HEK293T (cell line): ENCODE measurements around the gene USP27X.

ENCODE experiments used
- CTCF ChIA-PET: fragments of 350-600 bp; formaldehyde crosslinking; extraction: SDS; loops from one replicate; lab custom pipeline; 2021; ENCODE audit warnings: antibody characterized with exemption, inconsistent platforms; lab: Yijun Ruan, JAX
- POLR2A ChIA-PET: fragments of 350-600 bp; formaldehyde crosslinking; extraction: SDS; loops from one replicate; lab custom pipeline; 2020; ENCODE audit warnings: antibody characterized with exemption, inconsistent platforms; lab: Yijun Ruan, JAX
- DNase-seq: peaks from one replicate; pipeline ENCODE4 v3.0.0; 2012; ENCODE audit warnings: mixed read lengths; ENCODE audit errors: extremely low spot score
- ARNT ChIP-seq: fragments of 450-650 bp; IDR thresholded peaks from 2 replicates; pipeline ENCODE4 v1.6.1; 2017; ENCODE audit warnings: mild to moderate bottlenecking
- BHLHE40 ChIP-seq: fragments of 450-650 bp; IDR thresholded peaks from 2 replicates; pipeline ENCODE4 v1.6.1; 2016; ENCODE audit warnings: mild to moderate bottlenecking, moderate library complexity, borderline replicate concordance
- CTBP1 ChIP-seq: fragments of 450-650 bp; IDR thresholded peaks from 2 replicates; pipeline ENCODE4 v1.6.1; 2016; ENCODE audit warnings: borderline replicate concordance
- ELF4 ChIP-seq: fragments of 450-650 bp; IDR thresholded peaks from 2 replicates; pipeline ENCODE4 v1.6.1; 2017; ENCODE audit warnings: antibody characterized with exemption
- FOXA1 ChIP-seq: fragments of 450-650 bp; IDR thresholded peaks from 2 replicates; pipeline ENCODE4 v1.6.1; 2016; ENCODE audit warnings: mild to moderate bottlenecking
- FOXK2 ChIP-seq: fragments of 450-650 bp; IDR thresholded peaks from 2 replicates; pipeline ENCODE4 v1.6.1; 2016; ENCODE audit warnings: mild to moderate bottlenecking
- FOXM1 ChIP-seq: fragments of 450-650 bp; IDR thresholded peaks from 2 replicates; pipeline ENCODE4 v1.6.1; 2017; ENCODE audit warnings: mild to moderate bottlenecking, borderline replicate concordance
- HDGF ChIP-seq: fragments of 450-650 bp; IDR thresholded peaks from 2 replicates; pipeline ENCODE4 v1.6.1; 2017; ENCODE audit warnings: antibody characterized with exemption, borderline replicate concordance
- L3MBTL2 ChIP-seq: fragments of 450-650 bp; conservative IDR thresholded peaks from 2 replicates; pipeline ENCODE4 v1.6.1; 2016; ENCODE audit warnings: mild to moderate bottlenecking
- LEF1 ChIP-seq: fragments of 450-650 bp; IDR thresholded peaks from 2 replicates; pipeline ENCODE4 v1.6.1; 2017; ENCODE audit warnings: mild to moderate bottlenecking, borderline replicate concordance
- NFRKB ChIP-seq: fragments of 450-650 bp; IDR thresholded peaks from 2 replicates; pipeline ENCODE4 v1.6.1; 2016; ENCODE audit warnings: mild to moderate bottlenecking, moderate library complexity
- SP1 ChIP-seq: fragments of 450-650 bp; IDR thresholded peaks from 2 replicates; pipeline ENCODE4 v1.6.1; 2017
- SUZ12 ChIP-seq: fragments of 450-650 bp; IDR thresholded peaks from 2 replicates; pipeline ENCODE4 v1.6.1; 2016; ENCODE audit warnings: mild to moderate bottlenecking
- TARDBP ChIP-seq: fragments of 450-650 bp; IDR thresholded peaks from 2 replicates; pipeline ENCODE4 v1.6.1; 2016
- ZNF384 ChIP-seq: fragments of 450-650 bp; IDR thresholded peaks from 2 replicates; pipeline ENCODE4 v1.6.1; 2016
- TF ChIP-seq, protein P1 (sequence below): fragments of 450-650 bp; IDR thresholded peaks from 2 replicates; pipeline ENCODE4 v1.6.1; 2016

Gene USP27X

DNA sequence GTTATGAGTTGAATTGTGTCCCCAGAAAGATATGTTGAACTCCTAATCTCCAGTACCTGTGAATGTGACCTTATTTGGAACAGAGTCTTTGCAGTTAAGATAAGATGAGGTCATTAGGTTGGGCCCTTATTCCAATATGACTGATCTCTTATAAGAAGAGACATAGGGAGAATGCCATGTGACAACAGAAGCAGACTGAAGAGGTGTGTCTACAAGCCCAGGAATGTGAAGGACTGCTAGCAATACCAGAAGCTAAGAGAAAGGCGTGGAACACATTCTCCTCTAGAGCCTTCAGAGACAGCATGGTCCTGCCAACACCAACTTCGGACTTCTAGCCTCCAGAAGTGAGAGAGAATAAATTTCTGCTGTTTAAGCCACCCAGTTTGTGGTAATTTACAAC lies 22.5 kb upstream of the USP27X start:
- POLR2A ChIA-PET: no interaction called here
- DNase-seq: no peak
- no peak for TF ChIP-seq FOXM1
- no peak for TF ChIP-seq BHLHE40
- no peak for TF ChIP-seq ARNT
- no peak for TF ChIP-seq SP1
- no peak for TF ChIP-seq ZNF384
- no peak for TF ChIP-seq SUZ12
- TF ChIP-seq, protein P1, sequence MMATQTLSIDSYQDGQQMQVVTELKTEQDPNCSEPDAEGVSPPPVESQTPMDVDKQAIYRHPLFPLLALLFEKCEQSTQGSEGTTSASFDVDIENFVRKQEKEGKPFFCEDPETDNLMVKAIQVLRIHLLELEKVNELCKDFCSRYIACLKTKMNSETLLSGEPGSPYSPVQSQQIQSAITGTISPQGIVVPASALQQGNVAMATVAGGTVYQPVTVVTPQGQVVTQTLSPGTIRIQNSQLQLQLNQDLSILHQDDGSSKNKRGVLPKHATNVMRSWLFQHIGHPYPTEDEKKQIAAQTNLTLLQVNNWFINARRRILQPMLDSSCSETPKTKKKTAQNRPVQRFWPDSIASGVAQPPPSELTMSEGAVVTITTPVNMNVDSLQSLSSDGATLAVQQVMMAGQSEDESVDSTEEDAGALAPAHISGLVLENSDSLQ: no peak
- CTCF ChIA-PET: no interaction called here

DNA sequence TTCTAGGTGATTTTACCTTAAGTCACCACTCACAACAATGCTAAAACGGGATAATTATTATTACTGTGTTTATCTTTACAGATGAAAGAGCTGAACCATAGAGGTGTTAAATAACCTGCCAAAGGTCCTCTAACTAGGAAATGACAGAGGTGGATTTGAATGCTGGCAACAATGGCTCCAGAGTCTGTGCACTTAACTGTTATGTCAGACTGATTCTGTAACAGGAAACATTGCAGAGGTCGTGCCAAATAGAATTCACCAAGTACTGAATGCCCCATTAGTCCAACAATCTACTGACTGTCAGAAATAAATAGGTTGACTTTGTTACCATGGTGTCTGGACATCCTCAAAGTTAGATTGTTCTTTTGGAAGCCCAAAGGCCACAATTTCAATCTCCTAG lies 20.9 kb upstream of the USP27X start:
- no peak for DNase-seq
- TF ChIP-seq, protein P1: no peak
- TF ChIP-seq ARNT: no peak
- CTCF ChIA-PET: no interaction called here
- POLR2A ChIA-PET: no interaction called here

DNA sequence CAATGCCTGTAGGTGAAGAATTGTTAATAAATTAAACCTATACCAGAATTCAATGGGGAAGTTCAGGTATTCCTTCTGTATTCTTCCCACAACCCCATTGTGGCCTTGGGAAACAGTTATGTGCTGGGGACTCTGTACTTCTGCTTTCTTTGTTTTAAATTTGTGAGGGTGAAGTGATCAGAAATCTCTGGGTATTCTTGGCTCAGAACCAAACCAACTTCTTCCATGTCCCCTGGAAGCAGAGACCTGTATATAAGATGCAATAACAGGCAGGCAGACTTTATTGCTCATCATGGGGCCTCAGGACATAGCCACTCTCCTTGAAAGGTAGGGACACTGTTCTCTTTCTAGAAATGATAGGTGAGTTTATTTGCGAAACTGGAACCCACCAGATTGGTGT lies 19.8 kb upstream of the USP27X start:
- CTCF ChIA-PET: no interaction called here
- POLR2A ChIA-PET: no interaction called here

DNA sequence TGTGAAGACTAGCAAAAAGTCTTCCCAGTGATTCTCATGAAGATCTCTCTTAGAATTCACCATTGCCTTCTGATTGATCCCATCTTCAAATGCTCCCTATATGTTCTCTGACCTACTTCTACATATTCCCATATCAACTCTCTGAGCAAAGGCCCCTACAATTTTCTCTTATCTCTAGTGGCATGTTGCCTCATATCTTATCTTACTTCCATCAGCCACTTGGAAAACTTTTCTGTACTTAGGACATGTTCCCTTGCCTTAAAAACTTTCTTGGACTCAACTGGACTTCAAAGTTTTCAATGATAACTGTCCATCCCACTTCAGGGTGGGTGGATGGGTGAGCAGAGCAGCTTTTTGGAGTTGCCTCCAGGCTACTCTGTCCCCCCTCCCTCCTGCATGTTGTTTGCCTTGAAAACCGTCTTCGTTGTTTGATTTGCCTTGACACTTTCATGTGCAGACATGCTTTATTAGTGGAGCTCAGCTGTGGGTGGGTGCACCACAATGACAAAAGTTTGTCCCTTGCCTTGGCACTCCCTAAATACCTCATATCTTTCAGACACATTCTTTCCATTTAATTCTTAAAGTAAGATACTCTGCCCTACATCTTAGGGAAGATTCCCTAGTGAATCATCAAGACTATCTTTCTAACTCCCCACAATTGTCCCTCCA lies 18.3 kb upstream of the USP27X start:
- POLR2A ChIA-PET: interaction anchor here (1.4 kb wide), 1 partner anchor 18 kb away, joined by 4 read pairs; the partner anchor contains the start of gene USP27X
- DNase-seq: no peak
- CTCF ChIA-PET: no interaction called here
- TF ChIP-seq CTBP1: no peak

More for the DNA sequence above, 19.8 kb upstream of the USP27X start:
- TF ChIP-seq CTBP1: no peak
- TF ChIP-seq BHLHE40: no peak
- no peak for TF ChIP-seq ZNF384
- no peak for TF ChIP-seq NFRKB
- no peak for TF ChIP-seq FOXK2
- no peak for TF ChIP-seq FOXM1
- TF ChIP-seq LEF1: no peak
- TF ChIP-seq ARNT: no peak
- no peak for DNase-seq

DNA sequence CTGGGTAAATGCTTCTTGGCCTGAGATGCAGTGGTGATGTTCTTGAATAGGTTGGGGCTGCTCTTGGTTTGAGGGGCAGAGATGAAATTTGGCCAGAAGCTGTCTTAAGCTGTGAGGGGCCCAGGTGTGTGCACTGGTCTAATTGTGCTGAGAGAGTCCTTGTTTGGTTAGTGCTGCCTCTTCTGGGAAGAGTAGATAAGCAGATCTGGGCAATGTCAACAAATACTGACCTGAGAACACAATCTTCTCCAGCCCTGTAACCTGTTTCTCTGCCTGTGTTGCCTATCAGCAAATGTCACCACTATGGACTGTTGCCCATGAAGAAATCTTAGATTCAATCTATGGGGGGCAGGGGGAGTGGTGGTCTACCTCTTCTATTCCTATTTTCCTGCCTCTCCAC lies 17.2 kb upstream of the USP27X start:
- CTCF ChIA-PET: no interaction called here
- no peak for TF ChIP-seq HDGF
- no peak for TF ChIP-seq FOXK2
- TF ChIP-seq BHLHE40: no peak
- TF ChIP-seq ZNF384: no peak
- TF ChIP-seq FOXM1: no peak
- no peak for TF ChIP-seq ARNT
- no peak for TF ChIP-seq L3MBTL2
- no peak for TF ChIP-seq FOXA1
- no peak for TF ChIP-seq ELF4
- no peak for TF ChIP-seq LEF1
- TF ChIP-seq CTBP1: no peak
- no peak for TF ChIP-seq TARDBP
- TF ChIP-seq SP1: no peak
- TF ChIP-seq, protein P1: no peak
- TF ChIP-seq SUZ12: no peak
- TF ChIP-seq NFRKB: no peak
- DNase-seq: no peak
- POLR2A ChIA-PET: no interaction called here

DNA sequence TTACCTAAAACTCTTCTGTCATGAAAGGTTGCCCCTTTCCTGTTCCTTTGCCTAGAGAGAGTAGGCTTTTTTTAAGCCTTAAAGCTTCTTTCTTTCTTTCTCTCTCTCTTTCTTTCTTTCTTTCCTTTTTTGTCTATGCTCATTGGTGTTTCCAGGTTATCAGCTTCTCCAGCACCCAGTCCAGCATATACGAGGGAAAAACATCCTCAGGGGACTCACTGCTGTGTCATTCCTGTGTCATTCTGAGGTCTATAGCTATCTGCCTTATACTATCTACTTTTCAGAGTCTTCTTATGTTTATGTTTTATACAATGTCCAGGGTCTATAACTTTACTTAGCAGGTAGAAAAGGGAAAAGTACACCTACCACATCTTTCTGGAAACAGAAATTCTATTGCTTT lies 10.5 kb upstream of the USP27X start:
- no peak for DNase-seq
- ChIA-PET CTCF (interaction anchor here (0.7 kb wide), 1 partner anchor 445 kb away, joined by 3 read pairs; no protein-coding TSS in a partner anchor), POLR2A (no interaction called here)
- TF ChIP-seq SP1 (no peak), ELF4 (no peak), LEF1 (no peak), BHLHE40 (no peak), ARNT (no peak), CTBP1 (no peak), SUZ12 (no peak), FOXA1 (no peak), L3MBTL2 (no peak), NFRKB (no peak), HDGF (no peak), ZNF384 (no peak), TARDBP (no peak), FOXM1 (no peak), FOXK2 (no peak)
- TF ChIP-seq, protein P1: no peak
